GM18873 (cell line): ENCODE results near the gene SLC5A1.
"Not testable (repeated sequence)": the region's sequence is repeated elsewhere in the genome, so short reads cannot be mapped to it uniquely, and the experiment has no call there.

Source experiments
- ATAC-seq: cut with Tn5 transposase; IDR thresholded peaks from one replicate; pipeline ENCODE4 v1.9.1; 2021; ENCODE audit warnings: mild to moderate bottlenecking, moderate library complexity, moderate number of reproducible peaks; ENCODE audit not compliant: unreplicated experiment, low FRiP score

SLC5A1 gene

GRCh38 chr22:32083000-32083399, 39.9 kb downstream of the SLC5A1 start:
- no peak for ATAC-seq

- ATAC-seq, result no peak
Measured at GRCh38 chr22:32083814-32084213, 40.8 kb downstream of the SLC5A1 start.

- no peak for ATAC-seq
Measured at GRCh38 chr22:32088084-32088483, 45.0 kb downstream of the SLC5A1 start.

- no peak for ATAC-seq
Measured at GRCh38 chr22:32097018-32097417, 54.0 kb downstream of the SLC5A1 start.

GRCh38 chr22:32097881-32098499, 54.9 kb downstream of the SLC5A1 start:
- ATAC-seq, result no peak

- no peak for ATAC-seq
Measured at GRCh38 chr22:32100711-32101110, 57.6 kb downstream of the SLC5A1 start.

- ATAC-seq, result no peak
Measured at GRCh38 chr22:32103658-32104315, 60.7 kb downstream of the SLC5A1 start.

GRCh38 chr22:32106930-32107329, 63.9 kb downstream of the SLC5A1 start:
- ATAC-seq, result no peak

- no peak for ATAC-seq
Measured at GRCh38 chr22:32112380-32112779, 69.3 kb downstream of the SLC5A1 start.

GRCh38 chr22:32119568-32120235, 76.6 kb downstream of the SLC5A1 start:
- ATAC-seq, result no peak

- ATAC-seq, result no peak
Measured at GRCh38 chr22:32120603-32121002, 77.5 kb downstream of the SLC5A1 start.

- ATAC-seq, result no peak
Measured at GRCh38 chr22:32122899-32123298, 79.8 kb downstream of the SLC5A1 start.

- no peak for ATAC-seq
Measured at GRCh38 chr22:32123657-32124056, 80.6 kb downstream of the SLC5A1 start.

- ATAC-seq, result no peak
Measured at GRCh38 chr22:32127904-32128303, 84.8 kb downstream of the SLC5A1 start.

- ATAC-seq, result no peak
Measured at GRCh38 chr22:32130464-32130863, 87.4 kb downstream of the SLC5A1 start.

- no peak for ATAC-seq
Measured at GRCh38 chr22:32132126-32132525, 89.1 kb downstream of the SLC5A1 start.

GRCh38 chr22:32132783-32133182, 89.7 kb downstream of the SLC5A1 start:
- no peak for ATAC-seq

GRCh38 chr22:32134796-32135195, 91.7 kb downstream of the SLC5A1 start:
- ATAC-seq, result not testable (repeated sequence)

- ATAC-seq, result not testable (repeated sequence)
Measured at GRCh38 chr22:32135958-32136357, 92.9 kb downstream of the SLC5A1 start.

- ATAC-seq, result not testable (repeated sequence)
Measured at GRCh38 chr22:32136881-32137280, 93.8 kb downstream of the SLC5A1 start.

GRCh38 chr22:32137731-32138324, 94.8 kb downstream of the SLC5A1 start:
- not testable (repeated sequence) for ATAC-seq
